Mucosa of descending colon (tissue), 3 donors: ENCODE results near the gene SHLD1. TPM values are rescaled to one million over a fixed set of nuclear protein-coding genes. Genes with fewer than 3 reads are reported as not detected.

Experiments used
- ATAC-seq: fragments of 200-7000 bp; cut with Tn5 transposase; one replicate; pipeline ENCODE4 v1.9.1; 2020; ENCODE audit warnings: mild to moderate bottlenecking, moderate library complexity
- DNase-seq, 3 donors: peaks; one replicate each; pipeline ENCODE4 v3.0.0-alpha.2; 2020
- H3K36me3 ChIP-seq: fragments of 200-600 bp; one replicate; pipeline ENCODE4 v1.8.0; 2021; ENCODE audit warnings: low read depth, mild to moderate bottlenecking
- H3K4me1 ChIP-seq: fragments of 200-600 bp; one replicate; pipeline ENCODE4 v1.8.0; 2021; ENCODE audit warnings: low read depth, mild to moderate bottlenecking
- H3K4me3 ChIP-seq: fragments of 200-600 bp; one replicate; pipeline ENCODE4 v1.8.0; 2021; ENCODE audit warnings: mild to moderate bottlenecking
- H3K9me3 ChIP-seq: fragments of 200-600 bp; one replicate; pipeline ENCODE4 v1.8.0; 2021; ENCODE audit warnings: mild to moderate bottlenecking
- intact Hi-C, 2 donors: fragments of 100-400 bp; cut with DNase I in 1 of 2; cut with micrococcal nuclease in 1 of 2; formaldehyde crosslinking; loops; one replicate each; pipeline versions ENCODE4 v1.11.0 to v1.11.1; 2022; cut with DNase I, micrococcal nuclease
- total RNA-seq, 3 donors: library from RNA; stranded (reverse); fragmentation: NEBNext Ultra II Directional in 2 of 3; extraction: Animal tissue kit (Norgen Biotek cat#: 25700) in 2 of 3; gene quantifications; one replicate each; pipeline versions ENCODE4 v1.2.1 to v1.2.4, GENCODE V29; 2021 to 2023
- TF ChIP-seq, protein P1 (sequence below): fragments of 200-600 bp; IDR thresholded peaks from one replicate; pipeline ENCODE4 v1.8.0; 2022; ENCODE audit warnings: antibody characterized with exemption, mild to moderate bottlenecking
- donor health status: DM: no; HTN: no; CAD: no; lungs with moderate emphysema.
- donor health status: DM: no; HTN: no; CAD: no.
- donor health status: DM: no; HTN: yes; CAD: no.

The SHLD1 gene
- total RNA-seq, 3 donors from 2014 or later = 7.5 to 8.3 (median 8.0) TPM

DNA sequence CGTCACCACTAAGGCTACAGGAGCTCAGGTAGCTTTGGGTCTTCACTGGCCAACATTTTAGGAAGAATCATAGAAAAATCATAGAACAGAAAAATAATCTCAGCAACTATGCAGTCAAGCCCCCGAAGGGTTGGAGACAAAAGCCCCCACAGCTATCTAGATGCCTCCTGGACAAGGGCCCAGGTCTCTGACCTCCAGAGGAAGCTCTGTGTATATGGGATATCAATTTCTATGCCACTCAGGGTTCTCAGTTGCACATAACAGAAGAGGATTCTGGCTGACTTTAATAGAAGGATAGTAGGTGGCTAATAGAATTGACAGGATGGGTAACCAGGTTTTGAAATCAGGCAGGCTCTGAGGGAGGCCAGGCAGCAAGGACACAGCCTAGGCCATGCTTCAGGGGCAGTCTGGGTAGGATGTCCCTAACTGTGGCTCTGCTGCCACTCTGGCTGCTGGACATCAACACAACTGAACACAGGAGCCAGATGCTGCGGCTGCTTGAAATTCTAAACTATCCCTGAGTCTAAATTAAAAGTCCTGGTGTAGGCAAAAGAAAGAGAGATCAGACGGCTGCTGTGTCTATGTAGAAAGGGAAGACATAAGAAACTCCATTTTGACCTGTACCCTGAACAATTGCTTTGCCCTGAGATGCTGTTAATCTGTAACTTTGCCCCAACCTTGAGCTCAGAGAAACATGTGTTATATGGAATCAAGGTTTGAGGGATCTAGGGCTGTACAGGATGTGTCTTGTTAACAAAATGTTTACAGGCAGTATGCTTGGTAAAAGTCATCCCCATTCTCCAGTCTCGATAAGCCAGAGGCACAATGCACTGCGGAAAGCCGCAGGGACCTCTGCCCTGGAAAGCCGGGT is 134.5 kb downstream of the SHLD1 start:
- Histone ChIP-seq H3K4me1 (no peaks in the 10 kb centered on the region), H3K36me3 (no peaks in the 10 kb centered on the region), H3K4me3 (no peak overlapping the region), H3K9me3 (no peaks in the 10 kb centered on the region)
- intact Hi-C loops = no loop called here
- TF ChIP-seq, protein P1, sequence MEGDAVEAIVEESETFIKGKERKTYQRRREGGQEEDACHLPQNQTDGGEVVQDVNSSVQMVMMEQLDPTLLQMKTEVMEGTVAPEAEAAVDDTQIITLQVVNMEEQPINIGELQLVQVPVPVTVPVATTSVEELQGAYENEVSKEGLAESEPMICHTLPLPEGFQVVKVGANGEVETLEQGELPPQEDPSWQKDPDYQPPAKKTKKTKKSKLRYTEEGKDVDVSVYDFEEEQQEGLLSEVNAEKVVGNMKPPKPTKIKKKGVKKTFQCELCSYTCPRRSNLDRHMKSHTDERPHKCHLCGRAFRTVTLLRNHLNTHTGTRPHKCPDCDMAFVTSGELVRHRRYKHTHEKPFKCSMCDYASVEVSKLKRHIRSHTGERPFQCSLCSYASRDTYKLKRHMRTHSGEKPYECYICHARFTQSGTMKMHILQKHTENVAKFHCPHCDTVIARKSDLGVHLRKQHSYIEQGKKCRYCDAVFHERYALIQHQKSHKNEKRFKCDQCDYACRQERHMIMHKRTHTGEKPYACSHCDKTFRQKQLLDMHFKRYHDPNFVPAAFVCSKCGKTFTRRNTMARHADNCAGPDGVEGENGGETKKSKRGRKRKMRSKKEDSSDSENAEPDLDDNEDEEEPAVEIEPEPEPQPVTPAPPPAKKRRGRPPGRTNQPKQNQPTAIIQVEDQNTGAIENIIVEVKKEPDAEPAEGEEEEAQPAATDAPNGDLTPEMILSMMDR = no peak
- DNase-seq (no peak), ATAC-seq (no peak)

DNA sequence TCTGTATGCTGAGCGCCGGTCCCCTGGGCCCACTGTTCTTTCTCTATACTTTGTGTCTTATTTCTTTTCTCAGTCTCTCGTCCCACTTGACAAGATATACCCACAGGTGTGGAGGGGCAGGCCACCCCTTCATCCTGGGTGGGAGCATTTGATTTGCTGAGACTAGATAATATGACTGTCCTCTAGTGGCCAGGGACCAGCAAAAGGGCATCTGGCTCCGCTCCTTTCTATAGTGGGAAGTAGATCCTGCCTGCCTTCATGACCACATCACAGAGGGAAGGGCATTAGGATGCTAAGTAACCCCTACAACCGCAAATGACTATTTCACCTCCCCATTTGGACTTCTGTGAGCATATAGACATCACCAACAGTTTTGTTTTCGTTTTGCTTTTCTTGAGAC is 135.7 kb downstream of the SHLD1 start:
- intact Hi-C loops = no loop called here
- no peak for DNase-seq
- H3K4me1 ChIP-seq = no peaks in the 10 kb centered on the region
- H3K9me3 ChIP-seq = no peaks in the 10 kb centered on the region
- TF ChIP-seq, protein P1 = no peak
- no peaks in the 10 kb centered on the region for H3K36me3 ChIP-seq
- H3K4me3 ChIP-seq = no peak overlapping the region
- no peak for ATAC-seq

DNA sequence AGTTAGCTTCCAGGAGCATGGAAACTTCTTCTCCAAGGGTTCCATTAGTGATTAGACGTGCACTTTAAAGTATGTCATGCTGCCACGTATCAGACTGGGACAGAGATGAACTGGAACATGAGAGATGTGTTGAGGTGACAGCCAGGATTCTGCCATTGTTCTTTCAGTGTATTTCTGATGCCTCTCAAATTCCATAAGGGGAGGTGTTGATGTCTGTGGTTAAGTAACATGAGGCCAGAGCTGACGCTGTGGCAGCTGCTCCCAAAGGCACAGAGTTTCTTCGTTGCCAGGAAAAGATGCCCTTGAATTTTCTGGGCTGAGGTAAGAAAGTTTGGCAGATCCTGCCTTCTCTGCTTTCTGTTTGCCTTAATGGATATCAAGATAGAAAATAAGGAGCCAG is 136.6 kb downstream of the SHLD1 start:
- TF ChIP-seq, protein P1 = no peak
- intact Hi-C loops = no loop called here
- Histone ChIP-seq H3K36me3 (no peaks in the 10 kb centered on the region), H3K4me3 (no peak overlapping the region), H3K4me1 (no peaks in the 10 kb centered on the region), H3K9me3 (no peaks in the 10 kb centered on the region)
- DNase-seq = no peak
- no peak for ATAC-seq

GRCh38 chr20:5887386-5887785 is 137.2 kb downstream of the SHLD1 start:
- DNase-seq = no peak
- TF ChIP-seq, protein P1 = no peak
- no peak for ATAC-seq
- Histone ChIP-seq H3K4me3 (no peak overlapping the region), H3K4me1 (no peaks in the 10 kb centered on the region), H3K9me3 (no peaks in the 10 kb centered on the region), H3K36me3 (no peaks in the 10 kb centered on the region)
- intact Hi-C loops = no loop called here

- TF ChIP-seq, protein P1 = no peak
- no peaks in the 10 kb centered on the region for H3K9me3 ChIP-seq
- H3K4me1 ChIP-seq = no peaks in the 10 kb centered on the region
- intact Hi-C loops = no loop called here
- no peak overlapping the region for H3K4me3 ChIP-seq
- no peak for ATAC-seq
- no peak for DNase-seq
- no peaks in the 10 kb centered on the region for H3K36me3 ChIP-seq
Measured at GRCh38 chr20:5888041-5888440, 137.8 kb downstream of the SHLD1 start.
